Caco-2 (cell line): ENCODE measurements around the gene PMVK. TPM values are rescaled to one million over a fixed set of nuclear protein-coding genes. Genes with fewer than 3 reads are reported as not detected.

Experiments
- BruUV-seq: library from RNA; stranded (reverse); fragments of 400-500 nt; replicated peaks from 2 replicates; lab custom pipeline; 2021; lab: Mats Ljungman, UMichigan
- CTCF ChIA-PET: fragments of 300-600 bp; sonication (Branson Sonifier 250); formaldehyde crosslinking; loops from one replicate; lab custom pipeline; 2022; ENCODE audit warnings: antibody characterized with exemption; lab: Charles Lee
- POLR2A ChIA-PET: fragments of 300-600 bp; sonication (Branson Sonifier 250); formaldehyde crosslinking; loops from one replicate; lab custom pipeline; 2022; ENCODE audit warnings: antibody characterized with exemption; lab: Charles Lee
- DNase-seq, 2 experiments: peaks; one replicate each; pipeline versions ENCODE4 v3.0.0 to v3.0.0-alpha.2; 2020 to 2022
- H3K27me3 ChIP-seq: replicated peaks from 2 replicates; pipeline ENCODE4 v1.6.0; 2011; ENCODE audit warnings: low read length; ENCODE audit not compliant: control insufficient read depth, insufficient read depth
- H3K36me3 ChIP-seq: 2 replicates; pipeline ENCODE4 v1.5.1; 2011; ENCODE audit warnings: low read length; ENCODE audit not compliant: control insufficient read depth, insufficient read depth
- H3K4me1 ChIP-seq: fragments of 250-450 bp; sonication (Bioruptor Pico); 2 replicates; pipeline ENCODE4 v1.5.1; 2020; ENCODE audit warnings: mild to moderate bottlenecking
- H3K4me3 ChIP-seq: 2 replicates; pipeline ENCODE4 v1.5.1; 2011; ENCODE audit warnings: low read depth, mild to moderate bottlenecking, control low read depth, low read length
- H3K9me3 ChIP-seq: fragments of 250-450 bp; sonication (Bioruptor Pico); 2 replicates; pipeline ENCODE4 v1.5.1; 2020; ENCODE audit warnings: mild to moderate bottlenecking, moderate library complexity
- H3K27ac Mint-ChIP-seq: one replicate; pipeline ENCODE4 v1.8.0; 2022; ENCODE audit warnings: mixed read lengths; ENCODE audit not compliant: unreplicated experiment
- H3K27me3 Mint-ChIP-seq: one replicate; pipeline ENCODE4 v1.8.0; 2022; ENCODE audit warnings: mixed read lengths; ENCODE audit not compliant: insufficient read depth, unreplicated experiment
- H3K36me3 Mint-ChIP-seq: one replicate; pipeline ENCODE4 v1.8.0; 2022; ENCODE audit warnings: mild to moderate bottlenecking, mixed read lengths; ENCODE audit not compliant: insufficient read depth, unreplicated experiment
- H3K4me1 Mint-ChIP-seq: one replicate; pipeline ENCODE4 v1.8.0; 2022; ENCODE audit warnings: low read depth, mixed read lengths; ENCODE audit not compliant: unreplicated experiment
- H3K4me3 Mint-ChIP-seq: one replicate; pipeline ENCODE4 v1.8.0; 2022; ENCODE audit warnings: mild to moderate bottlenecking, moderate library complexity, mixed read lengths; ENCODE audit not compliant: unreplicated experiment
- H3K9me3 Mint-ChIP-seq: one replicate; pipeline ENCODE4 v1.8.0; 2022; ENCODE audit warnings: mixed read lengths; ENCODE audit not compliant: unreplicated experiment
- CTCF ChIP-seq, 2 experiments: fragments of 200-600 bp in 1 of 2; IDR thresholded peaks; 1 replicate in 1 of 2; 2 replicates in 1 of 2; pipeline versions ENCODE4 v1.5.1 to v1.8.0; 2011 to 2022; ENCODE audit warnings: antibody characterized with exemption in 1 of 2, control low read depth in 1 of 2, inconsistent platforms in 1 of 2, low read depth in 1 of 2, low read length in 1 of 2, mild to moderate bottlenecking in 1 of 2, moderate library complexity in 1 of 2; ENCODE audit not compliant: insufficient read depth in 1 of 2, severe bottlenecking in 1 of 2, unreplicated experiment in 1 of 2
- intact Hi-C: fragments of 100-400 bp; cut with micrococcal nuclease; formaldehyde crosslinking; loops from one replicate; pipeline ENCODE4 v1.10.0; 2022; ENCODE audit not compliant: unreplicated experiment
- total RNA-seq: library from RNA; stranded (reverse); gene quantifications from 2 replicates; pipeline ENCODE4 v1.2.3, GENCODE V29; 2022

The PMVK gene
- total RNA-seq, 1 experiment from 2014 or later = 25.1 TPM

- H3K4me3 ChIP-seq = no peak overlapping the region
- no peak for DNase-seq
- POLR2A ChIA-PET = no interaction called here
- Mint-ChIP-seq H3K36me3 (no peaks in the 10 kb centered on the region), H3K4me3 (no peak overlapping the region), H3K27me3 (peaks cover 2% of the 10 kb centered on the region), H3K4me1 (no peaks in the 10 kb centered on the region), H3K9me3 (peaks cover 15% of the 10 kb centered on the region), H3K27ac (no peak overlapping the region)
- no TSS peak for BruUV-seq
- H3K4me1 ChIP-seq = no peaks in the 10 kb centered on the region
- H3K36me3 ChIP-seq = no peaks in the 10 kb centered on the region
- no peaks in the 10 kb centered on the region for H3K27me3 ChIP-seq
- no peaks in the 10 kb centered on the region for H3K9me3 ChIP-seq
- CTCF ChIA-PET = no interaction called here
- no peak for TF ChIP-seq CTCF (IDR thresholded peaks at IDR 0.05; ENCODE audit: insufficient read depth in 1 of 2, low read depth in 1 of 2, low read length in 1 of 2, severe bottlenecking in 1 of 2, unreplicated experiment in 1 of 2)
- intact Hi-C loops = no loop called here
These were observed 23.2 kb downstream of the PMVK start for GRCh38 chr1:154913273-154913672.

DNA sequence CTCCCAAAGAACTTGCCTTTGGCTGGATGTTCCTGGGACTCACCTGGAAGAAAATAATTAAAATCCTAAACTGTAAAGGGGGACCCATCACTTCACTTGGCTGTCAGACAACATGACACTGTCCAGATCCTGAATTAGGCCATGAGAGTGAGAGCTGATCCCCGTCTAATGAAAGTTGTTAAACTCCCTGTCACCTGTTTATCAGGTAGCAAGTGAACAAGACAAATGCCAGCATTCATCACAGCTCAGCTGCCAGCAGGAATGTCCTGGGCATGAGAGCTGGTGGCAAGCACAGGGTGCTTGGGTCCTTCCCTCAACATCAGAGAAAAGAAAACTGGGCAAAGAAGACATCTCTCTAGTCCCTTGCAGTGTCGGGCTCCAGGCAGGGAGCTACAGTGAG, 23.8 kb downstream of the PMVK start:
- CTCF ChIA-PET = interaction anchor here (0.5 kb wide), 1 partner anchor 138 kb away, joined by 3 read pairs; the partner anchor contains the start of gene ADAM15
- H3K36me3 ChIP-seq = no peaks in the 10 kb centered on the region
- H3K36me3 Mint-ChIP-seq = no peaks in the 10 kb centered on the region
- no peak overlapping the region for H3K4me3 Mint-ChIP-seq
- no peak overlapping the region for H3K27ac Mint-ChIP-seq
- no peak overlapping the region for H3K4me3 ChIP-seq
- H3K9me3 Mint-ChIP-seq = peaks cover 20% of the 10 kb centered on the region
- peaks cover 2% of the 10 kb centered on the region for H3K27me3 Mint-ChIP-seq
- POLR2A ChIA-PET = no interaction called here
- intact Hi-C loops = no loop called here
- TF ChIP-seq CTCF (IDR thresholded peaks at IDR 0.05; ENCODE audit: insufficient read depth in 1 of 2, low read depth in 1 of 2, low read length in 1 of 2, severe bottlenecking in 1 of 2, unreplicated experiment in 1 of 2) = no peak
- no peaks in the 10 kb centered on the region for H3K9me3 ChIP-seq
- H3K27me3 ChIP-seq = no peaks in the 10 kb centered on the region
- H3K4me1 Mint-ChIP-seq = no peaks in the 10 kb centered on the region
- BruUV-seq = no TSS peak
- H3K4me1 ChIP-seq = no peaks in the 10 kb centered on the region
- DNase-seq = no peak

DNA sequence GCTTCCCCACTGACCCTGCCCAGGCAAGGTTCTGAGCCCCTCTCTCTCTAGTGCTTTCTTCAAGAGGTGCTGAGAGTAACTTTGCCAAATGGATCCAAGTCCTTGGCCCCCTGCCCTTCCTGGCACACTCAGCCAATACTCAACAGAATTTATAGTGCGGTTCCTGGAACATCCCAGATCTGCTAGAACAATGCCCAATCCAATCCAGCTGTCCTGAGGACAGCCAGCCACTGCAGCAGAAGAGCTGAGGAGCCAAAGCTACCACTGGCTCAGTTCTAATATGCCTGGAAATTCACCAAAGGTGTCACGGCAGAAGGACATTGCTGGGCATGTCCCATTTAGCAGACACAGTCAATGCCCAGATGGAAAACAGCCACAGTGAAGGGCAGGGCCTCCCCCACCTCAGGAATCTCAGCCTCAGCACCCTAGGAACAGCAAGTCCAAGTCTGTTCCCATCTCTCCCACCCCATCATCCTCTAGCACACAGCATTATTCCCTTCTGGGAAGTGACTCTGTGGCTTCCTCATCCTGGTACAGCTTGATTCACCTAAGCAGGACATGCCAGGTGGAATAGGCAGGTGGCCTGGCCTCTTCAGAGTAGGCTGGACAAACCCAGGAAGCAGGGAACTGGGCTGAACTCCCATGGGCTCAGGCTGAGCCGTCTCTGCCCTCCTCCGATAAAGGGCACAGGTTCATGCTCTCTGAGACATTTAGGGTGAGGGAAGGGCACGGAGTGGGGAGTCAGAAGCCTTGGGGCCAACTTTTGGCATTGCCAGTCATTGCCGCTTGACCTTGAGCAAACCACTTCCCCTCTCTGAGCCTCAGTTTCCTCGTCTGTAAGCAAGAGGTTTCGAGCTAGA, 24.6 kb downstream of the PMVK start:
- H3K36me3 Mint-ChIP-seq = no peaks in the 10 kb centered on the region
- H3K27ac Mint-ChIP-seq = no peak overlapping the region
- TF ChIP-seq CTCF (IDR thresholded peaks at IDR 0.05; ENCODE audit: insufficient read depth in 1 of 2, low read depth in 1 of 2, low read length in 1 of 2, severe bottlenecking in 1 of 2, unreplicated experiment in 1 of 2) = no peak
- H3K9me3 Mint-ChIP-seq = peaks cover 24% of the 10 kb centered on the region
- Histone ChIP-seq H3K9me3 (no peaks in the 10 kb centered on the region), H3K27me3 (no peaks in the 10 kb centered on the region), H3K4me1 (no peaks in the 10 kb centered on the region), H3K4me3 (no peak overlapping the region), H3K36me3 (no peaks in the 10 kb centered on the region)
- DNase-seq = no peak
- H3K4me3 Mint-ChIP-seq = no peak overlapping the region
- ChIA-PET POLR2A (no interaction called here), CTCF (interaction anchor here (0.5 kb wide), 1 partner anchor 139 kb away, joined by 3 read pairs; the partner anchor contains the start of gene ADAM15)
- peaks cover 2% of the 10 kb centered on the region for H3K27me3 Mint-ChIP-seq
- BruUV-seq = no TSS peak
- no peaks in the 10 kb centered on the region for H3K4me1 Mint-ChIP-seq
- intact Hi-C loops = no loop called here
